Rectal smooth muscle tissue (tissue), 1 donor: ENCODE measurements around the gene MAP7D1.

Source experiments
- H3K27ac ChIP-seq: one replicate; pipeline ENCODE4 v1.7.0; 2013; ENCODE audit warnings: low read depth, low read length, inconsistent platforms
- H3K27me3 ChIP-seq: one replicate; pipeline ENCODE4 v1.7.0; 2013; ENCODE audit warnings: low read length; ENCODE audit not compliant: control insufficient read depth, insufficient read depth
- H3K36me3 ChIP-seq: one replicate; pipeline ENCODE4 v1.7.0; 2013; ENCODE audit warnings: low read length; ENCODE audit not compliant: control insufficient read depth, insufficient read depth
- H3K4me1 ChIP-seq: one replicate; pipeline ENCODE4 v1.7.0; 2013; ENCODE audit warnings: low read length; ENCODE audit not compliant: control insufficient read depth, insufficient read depth
- H3K4me3 ChIP-seq: one replicate; pipeline ENCODE4 v1.7.0; 2013; ENCODE audit warnings: low read length
- H3K9ac ChIP-seq: one replicate; pipeline ENCODE4 v1.7.0; 2013; ENCODE audit warnings: low read length

The MAP7D1 gene

GRCh38 chr1:36155408-36156328 lies at the start of gene MAP7D1:
Gene MAP7D1 (plus strand): TSS chr1:36156160. CDS start chr1:36156418, 258 bp downstream.
- H3K9ac ChIP-seq: peak within 1 kb of the TSS; percentile 90
- H3K36me3 ChIP-seq: no peaks in the 10 kb centered on the region
- H3K27me3 ChIP-seq: no peaks in the 10 kb centered on the region
- peak within 1 kb of the TSS; percentile 97 for H3K27ac ChIP-seq
- H3K4me1 ChIP-seq: peaks cover 44% of the 10 kb centered on the region
- peak within 1 kb of the TSS; percentile 88 for H3K4me3 ChIP-seq

- Histone ChIP-seq H3K27ac (no peak overlapping the region), H3K36me3 (no peaks in the 10 kb centered on the region), H3K4me3 (no peak overlapping the region), H3K9ac (no peak overlapping the region), H3K27me3 (no peaks in the 10 kb centered on the region), H3K4me1 (no peaks in the 10 kb centered on the region)
These were observed 49.7 kb upstream of the MAP7D1 start for GRCh38 chr1:36106269-36106668.

DNA sequence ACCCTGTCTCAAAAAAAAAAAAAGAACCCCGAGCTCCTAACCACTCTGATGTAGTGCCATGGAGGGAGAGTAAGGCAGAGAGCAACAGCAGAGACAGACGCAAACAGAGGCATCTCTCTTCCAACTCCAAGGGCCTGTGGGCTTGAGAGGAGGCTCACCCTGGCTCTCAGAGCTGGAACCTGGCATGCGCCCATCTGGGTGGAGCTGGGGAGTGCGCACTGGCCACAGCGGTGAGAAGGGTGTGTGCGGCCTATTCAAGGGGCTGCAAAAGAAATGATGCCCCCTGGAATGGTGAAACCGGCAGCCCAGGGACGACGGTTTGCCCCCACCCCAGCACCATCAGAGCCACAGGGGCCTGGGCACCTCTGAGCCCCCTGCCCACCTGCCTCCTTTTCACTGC lies 48.6 kb upstream of the MAP7D1 start:
- H3K4me1 ChIP-seq: no peaks in the 10 kb centered on the region
- no peak overlapping the region for H3K27ac ChIP-seq
- H3K36me3 ChIP-seq: no peaks in the 10 kb centered on the region
- no peaks in the 10 kb centered on the region for H3K27me3 ChIP-seq
- H3K4me3 ChIP-seq: no peak overlapping the region
- no peak overlapping the region for H3K9ac ChIP-seq

GRCh38 chr1:36108314-36108713 lies 47.6 kb upstream of the MAP7D1 start:
- Histone ChIP-seq H3K36me3 (no peaks in the 10 kb centered on the region), H3K27me3 (no peaks in the 10 kb centered on the region), H3K4me1 (no peaks in the 10 kb centered on the region), H3K4me3 (no peak overlapping the region), H3K27ac (no peak overlapping the region), H3K9ac (no peak overlapping the region)

DNA sequence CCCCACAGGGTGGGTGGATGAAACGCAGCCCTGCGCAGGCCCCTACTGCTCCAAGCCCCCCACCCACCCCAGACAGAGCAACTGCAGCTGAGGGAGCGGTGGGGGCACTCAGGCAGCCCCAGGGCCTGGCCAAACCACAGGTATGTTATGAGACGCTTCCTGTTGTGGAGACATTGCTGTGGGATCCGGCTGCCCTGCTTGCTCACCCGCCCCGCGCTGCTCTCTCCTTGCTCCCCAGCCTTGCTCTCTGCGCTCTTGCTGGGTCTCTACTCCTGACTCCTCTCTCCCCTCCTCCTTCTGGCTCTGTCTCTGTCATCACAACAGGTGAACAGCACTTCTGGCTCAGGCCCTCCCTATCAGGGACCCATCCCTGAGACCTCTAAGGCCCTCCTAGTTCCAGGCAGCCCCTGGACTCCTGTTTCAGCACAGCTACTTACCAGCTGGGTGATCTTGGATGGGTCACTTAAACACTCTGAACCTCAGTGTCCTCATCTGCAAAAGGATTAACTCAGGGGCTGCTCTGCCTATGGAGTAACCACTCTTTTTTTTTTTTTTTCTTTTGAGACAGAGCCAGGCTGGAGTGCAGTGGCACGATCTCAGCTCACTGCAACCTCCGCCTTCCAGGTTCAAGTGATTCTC lies 46.8 kb upstream of the MAP7D1 start:
- Histone ChIP-seq H3K27ac (no peak overlapping the region), H3K9ac (no peak overlapping the region), H3K36me3 (no peaks in the 10 kb centered on the region), H3K4me1 (no peaks in the 10 kb centered on the region), H3K4me3 (no peak overlapping the region), H3K27me3 (no peaks in the 10 kb centered on the region)

DNA sequence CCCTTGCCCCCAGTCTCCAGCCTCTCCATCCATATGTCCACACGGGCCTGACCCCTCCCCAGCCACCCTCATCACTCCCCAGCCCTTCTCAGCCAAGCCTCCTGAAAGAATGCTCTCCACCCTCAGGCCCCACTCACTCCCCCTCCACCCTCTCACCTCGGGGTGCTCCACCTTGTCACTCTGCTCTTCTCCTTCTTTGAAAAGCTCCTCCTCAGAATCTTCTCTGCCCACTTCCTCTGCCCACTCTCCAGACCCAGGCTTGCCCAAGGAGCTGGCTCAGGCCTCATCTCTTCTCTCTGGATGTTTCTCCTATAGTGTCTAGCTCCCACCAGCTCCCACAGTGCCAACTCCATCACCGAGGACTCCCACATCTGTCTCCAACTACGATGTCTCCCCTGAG lies 44.8 kb upstream of the MAP7D1 start:
- Histone ChIP-seq H3K36me3 (no peaks in the 10 kb centered on the region), H3K9ac (no peak overlapping the region), H3K27ac (no peak overlapping the region), H3K4me3 (no peak overlapping the region), H3K4me1 (peaks cover 8% of the 10 kb centered on the region), H3K27me3 (no peaks in the 10 kb centered on the region)

GRCh38 chr1:36112823-36113222 lies 43.1 kb upstream of the MAP7D1 start:
- Histone ChIP-seq H3K27ac (no peak overlapping the region), H3K27me3 (no peaks in the 10 kb centered on the region), H3K36me3 (no peaks in the 10 kb centered on the region), H3K4me3 (no peak overlapping the region), H3K9ac (no peak overlapping the region), H3K4me1 (peaks cover 12% of the 10 kb centered on the region)

- no peak overlapping the region for H3K4me3 ChIP-seq
- peaks cover 12% of the 10 kb centered on the region for H3K4me1 ChIP-seq
- H3K36me3 ChIP-seq: no peaks in the 10 kb centered on the region
- H3K27me3 ChIP-seq: no peaks in the 10 kb centered on the region
- H3K9ac ChIP-seq: no peak overlapping the region
- H3K27ac ChIP-seq: peak overlapping the region; percentile 74
These were observed 41.6 kb upstream of the MAP7D1 start for GRCh38 chr1:36114371-36114770.

DNA sequence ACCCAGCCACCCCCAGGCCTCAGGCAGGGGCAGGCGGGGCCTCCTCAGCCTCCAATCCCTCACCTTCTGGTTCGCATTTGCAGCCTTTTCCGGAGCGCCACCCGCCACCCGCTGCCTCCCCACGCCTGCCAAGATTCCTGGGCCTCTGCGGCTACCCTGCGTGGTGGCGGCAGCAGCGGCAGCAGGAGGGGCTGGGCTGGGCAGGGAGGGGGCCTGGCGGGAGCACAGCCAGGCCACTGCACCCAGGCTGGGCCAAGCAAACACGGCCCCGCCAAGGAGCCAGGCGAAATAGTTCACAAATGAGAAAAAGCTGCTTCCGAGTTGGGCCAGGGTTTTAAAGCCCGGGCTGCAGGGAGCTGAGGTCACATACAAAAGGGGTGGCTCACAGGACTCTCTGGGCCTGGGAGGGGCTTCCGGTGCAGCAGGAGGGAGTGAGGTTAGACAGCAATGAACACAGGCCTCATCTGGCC lies 40.7 kb upstream of the MAP7D1 start:
- no peaks in the 10 kb centered on the region for H3K36me3 ChIP-seq
- no peak overlapping the region for H3K4me3 ChIP-seq
- H3K4me1 ChIP-seq: peaks cover 12% of the 10 kb centered on the region
- no peak overlapping the region for H3K9ac ChIP-seq
- H3K27ac ChIP-seq: peak overlapping the region; percentile 74
- no peaks in the 10 kb centered on the region for H3K27me3 ChIP-seq

- Histone ChIP-seq H3K4me1 (peaks cover 12% of the 10 kb centered on the region), H3K9ac (no peak overlapping the region), H3K27ac (peak overlapping the region; percentile 14), H3K36me3 (no peaks in the 10 kb centered on the region), H3K27me3 (no peaks in the 10 kb centered on the region), H3K4me3 (no peak overlapping the region)
These were observed 40.0 kb upstream of the MAP7D1 start for GRCh38 chr1:36115931-36116330.

DNA sequence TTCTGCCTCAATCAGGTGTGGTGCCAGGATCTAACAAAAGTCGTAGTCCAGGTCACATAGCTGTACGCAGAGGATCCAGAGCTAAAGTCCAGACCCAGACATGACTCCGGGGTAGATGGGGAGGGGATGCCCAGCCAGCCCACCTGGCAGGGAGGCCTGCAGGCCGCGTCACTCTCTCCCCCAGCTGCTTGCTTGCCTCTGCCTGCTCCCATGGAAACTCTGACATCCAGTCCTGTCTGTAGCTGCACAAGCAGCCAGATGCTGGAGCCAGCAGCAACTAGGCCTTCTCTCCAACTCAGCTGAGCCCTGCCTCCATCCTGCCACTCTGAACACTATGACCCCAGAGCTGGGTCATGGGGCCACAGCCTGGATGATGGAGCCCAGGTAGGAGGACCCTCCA lies 39.1 kb upstream of the MAP7D1 start:
- Histone ChIP-seq H3K4me1 (peaks cover 12% of the 10 kb centered on the region), H3K27me3 (no peaks in the 10 kb centered on the region), H3K27ac (no peak overlapping the region), H3K9ac (no peak overlapping the region), H3K36me3 (no peaks in the 10 kb centered on the region), H3K4me3 (no peak overlapping the region)

- Histone ChIP-seq H3K9ac (no peak overlapping the region), H3K4me1 (peaks cover 12% of the 10 kb centered on the region), H3K36me3 (no peaks in the 10 kb centered on the region), H3K27me3 (no peaks in the 10 kb centered on the region), H3K27ac (no peak overlapping the region), H3K4me3 (no peak overlapping the region)
These were observed 37.3 kb upstream of the MAP7D1 start for GRCh38 chr1:36118447-36119204.
